OCI-LY3 (cell line): ENCODE measurements around the gene PLK4.
"Not testable (repeated sequence)": the region's sequence is repeated elsewhere in the genome, so short reads cannot be mapped to it uniquely, and the experiment has no call there.

ENCODE experiments used
- H2AFZ ChIP-seq: fragments of 200-600, 300-600 bp; shearing (Covaris generic); 2 replicates; pipeline ENCODE4 v1.6.0; 2014; ENCODE audit warnings: antibody characterized with exemption, low read depth, low read length
- H3K27ac ChIP-seq: fragments of 200-600, 300-600 bp; sonication (generic); 2 replicates; pipeline ENCODE4 v1.5.1; 2014; ENCODE audit warnings: mild to moderate bottlenecking, low read length, moderate library complexity, mixed read lengths
- H3K27me3 ChIP-seq: fragments of 200-600, 300-600 bp; sonication (generic); 2 replicates; pipeline ENCODE4 v1.6.1; 2014; ENCODE audit warnings: low read depth, low read length, mixed read lengths
- H3K36me3 ChIP-seq: fragments of 200-600, 300-600 bp; sonication (generic); replicated peaks from 2 replicates; pipeline ENCODE3; 2014; ENCODE audit warnings: low read depth, low read length, mixed read lengths
- H3K4me1 ChIP-seq: fragments of 300-600, 200-600 bp; sonication (generic); 2 replicates; pipeline ENCODE4 v1.6.1; 2014; ENCODE audit warnings: low read length, mixed read lengths
- H3K4me2 ChIP-seq: fragments of 200-600, 300-600 bp; sonication (generic); 2 replicates; pipeline ENCODE4 v1.6.1; 2014; ENCODE audit warnings: low read length, mixed read lengths
- H3K4me3 ChIP-seq: fragments of 300-600, 200-600 bp; sonication (generic); 2 replicates; pipeline ENCODE4 v1.5.1; 2014; ENCODE audit warnings: antibody characterized with exemption, mild to moderate bottlenecking, low read length, moderate library complexity
- H3K79me2 ChIP-seq: fragments of 300-600, 200-600 bp; shearing (Covaris generic); 2 replicates; pipeline ENCODE4 v1.6.1; 2014; ENCODE audit warnings: mild to moderate bottlenecking, low read length, mixed read lengths
- H3K9ac ChIP-seq: fragments of 300-600, 200-600 bp; shearing (Covaris generic); 2 replicates; pipeline ENCODE4 v1.6.0; 2014; ENCODE audit warnings: mild to moderate bottlenecking, low read length, moderate library complexity
- H3K9me3 ChIP-seq: fragments of 200-600, 300-600 bp; shearing (Covaris generic); 2 replicates; pipeline ENCODE4 v1.6.1; 2014; ENCODE audit warnings: low read length, mixed read lengths; ENCODE audit not compliant: insufficient read depth
- H4K20me1 ChIP-seq: fragments of 200-600, 300-600 bp; sonication (generic); 2 replicates; pipeline ENCODE4 v1.6.1; 2016; ENCODE audit warnings: low read length, mixed read lengths; ENCODE audit not compliant: insufficient read depth
- EZH2phosphoT487 ChIP-seq: fragments of 200-600 bp; shearing (Covaris generic); IDR thresholded peaks from 2 replicates; pipeline ENCODE4 v1.6.1; 2018; ENCODE audit warnings: antibody characterized with exemption, mixed run types, low read depth
- TF ChIP-seq, protein P1 (sequence below): fragments of 200-600, 300-600 bp; sonication (generic); IDR thresholded peaks from 2 replicates; pipeline ENCODE4 v1.5.1; 2014; ENCODE audit warnings: antibody characterized with exemption, low read length, low read depth

Gene PLK4

DNA sequence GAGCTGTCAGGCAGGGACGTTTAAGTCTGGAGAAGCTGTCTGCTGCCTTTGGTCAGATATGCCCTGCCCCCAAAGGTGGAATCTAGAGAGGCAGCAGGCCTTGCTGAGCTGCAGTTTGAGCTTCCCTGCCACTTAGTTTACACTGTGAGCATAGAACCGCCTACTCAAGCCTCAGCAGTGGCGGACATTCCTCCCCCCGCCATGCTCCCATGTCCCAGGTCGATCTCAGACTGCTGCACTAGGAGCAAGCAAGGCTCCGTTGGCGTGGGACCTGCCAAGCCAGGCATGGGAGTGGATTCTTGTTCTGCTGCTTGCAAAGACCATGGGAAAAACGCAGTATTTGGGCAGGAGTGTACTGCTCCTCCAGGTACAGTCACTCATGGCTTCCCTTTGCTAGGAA, 24.3 kb downstream of the PLK4 start:
- Histone ChIP-seq H4K20me1 (no peaks in the 10 kb centered on the region), H3K79me2 (no peaks in the 10 kb centered on the region), H3K4me3 (no peak overlapping the region), H3K27ac (no peak overlapping the region), H3K4me2 (no peak overlapping the region), H3K27me3 (no peaks in the 10 kb centered on the region), H3K4me1 (no peaks in the 10 kb centered on the region), H3K9ac (no peak overlapping the region), H2AFZ (no peak overlapping the region), H3K36me3 (no peaks in the 10 kb centered on the region), H3K9me3 (no peaks in the 10 kb centered on the region)
- TF ChIP-seq EZH2phosphoT487: no peak

DNA sequence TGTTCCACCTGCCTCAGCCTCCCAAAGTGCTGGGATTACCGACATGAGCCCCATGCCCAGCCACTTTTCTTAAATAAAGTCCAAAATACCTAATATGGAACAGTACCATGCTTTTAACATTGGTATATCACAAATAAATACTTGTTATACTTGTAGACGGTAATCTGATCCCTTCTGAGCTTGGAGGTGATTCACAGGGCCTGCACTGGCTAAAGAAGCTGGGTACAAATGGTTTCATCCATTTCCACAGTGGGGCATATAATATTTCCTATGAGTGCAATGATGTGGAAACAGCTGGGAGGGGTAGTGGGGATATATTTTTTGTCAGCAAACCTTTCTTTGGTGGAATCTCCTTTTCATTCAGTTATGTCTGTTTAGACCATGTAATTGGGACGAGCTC, 35.8 kb downstream of the PLK4 start:
- H3K4me2 ChIP-seq: no peak overlapping the region
- peaks cover 13% of the 10 kb centered on the region for H3K36me3 ChIP-seq
- no peaks in the 10 kb centered on the region for H4K20me1 ChIP-seq
- H3K4me3 ChIP-seq: no peak overlapping the region
- no peak overlapping the region for H2AFZ ChIP-seq
- H3K27ac ChIP-seq: no peak overlapping the region
- no peaks in the 10 kb centered on the region for H3K27me3 ChIP-seq
- H3K79me2 ChIP-seq: no peaks in the 10 kb centered on the region
- H3K9me3 ChIP-seq: no peaks in the 10 kb centered on the region
- TF ChIP-seq, protein P1, sequence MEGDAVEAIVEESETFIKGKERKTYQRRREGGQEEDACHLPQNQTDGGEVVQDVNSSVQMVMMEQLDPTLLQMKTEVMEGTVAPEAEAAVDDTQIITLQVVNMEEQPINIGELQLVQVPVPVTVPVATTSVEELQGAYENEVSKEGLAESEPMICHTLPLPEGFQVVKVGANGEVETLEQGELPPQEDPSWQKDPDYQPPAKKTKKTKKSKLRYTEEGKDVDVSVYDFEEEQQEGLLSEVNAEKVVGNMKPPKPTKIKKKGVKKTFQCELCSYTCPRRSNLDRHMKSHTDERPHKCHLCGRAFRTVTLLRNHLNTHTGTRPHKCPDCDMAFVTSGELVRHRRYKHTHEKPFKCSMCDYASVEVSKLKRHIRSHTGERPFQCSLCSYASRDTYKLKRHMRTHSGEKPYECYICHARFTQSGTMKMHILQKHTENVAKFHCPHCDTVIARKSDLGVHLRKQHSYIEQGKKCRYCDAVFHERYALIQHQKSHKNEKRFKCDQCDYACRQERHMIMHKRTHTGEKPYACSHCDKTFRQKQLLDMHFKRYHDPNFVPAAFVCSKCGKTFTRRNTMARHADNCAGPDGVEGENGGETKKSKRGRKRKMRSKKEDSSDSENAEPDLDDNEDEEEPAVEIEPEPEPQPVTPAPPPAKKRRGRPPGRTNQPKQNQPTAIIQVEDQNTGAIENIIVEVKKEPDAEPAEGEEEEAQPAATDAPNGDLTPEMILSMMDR: no peak
- no peak for TF ChIP-seq EZH2phosphoT487
- no peaks in the 10 kb centered on the region for H3K4me1 ChIP-seq
- H3K9ac ChIP-seq: no peak overlapping the region

DNA sequence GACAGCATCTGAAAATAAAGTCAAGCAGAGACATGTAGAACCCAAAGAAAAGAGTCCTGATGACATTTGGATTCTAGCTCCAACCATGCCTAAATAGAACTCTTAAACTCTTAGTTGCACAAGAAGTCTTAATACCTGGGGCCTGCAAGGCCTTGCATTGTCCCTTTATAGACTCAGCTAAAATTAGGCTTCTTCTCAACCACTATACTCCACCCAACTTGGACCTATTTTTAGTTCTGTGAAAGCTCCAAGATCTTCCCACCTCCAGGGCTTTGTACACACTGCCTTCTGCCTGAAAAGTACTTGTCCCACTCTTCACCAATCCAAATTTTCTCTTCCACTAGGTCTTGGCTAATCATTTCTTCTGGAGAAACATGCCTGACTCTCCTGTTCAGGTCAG, 36.5 kb downstream of the PLK4 start:
- Histone ChIP-seq H3K27me3 (no peaks in the 10 kb centered on the region), H3K4me3 (no peak overlapping the region), H3K9ac (no peak overlapping the region), H3K9me3 (no peaks in the 10 kb centered on the region), H4K20me1 (no peaks in the 10 kb centered on the region), H3K27ac (no peak overlapping the region), H2AFZ (no peak overlapping the region), H3K4me1 (no peaks in the 10 kb centered on the region), H3K4me2 (no peak overlapping the region), H3K79me2 (no peaks in the 10 kb centered on the region), H3K36me3 (peaks cover 15% of the 10 kb centered on the region)
- TF ChIP-seq, protein P1: no peak
- TF ChIP-seq EZH2phosphoT487: no peak

GRCh38 chr4:127920521-127920920, 39.8 kb downstream of the PLK4 start:
- H3K27ac ChIP-seq: no peak overlapping the region
- H3K4me1 ChIP-seq: no peaks in the 10 kb centered on the region
- H3K79me2 ChIP-seq: no peaks in the 10 kb centered on the region
- no peaks in the 10 kb centered on the region for H3K9me3 ChIP-seq
- H3K36me3 ChIP-seq: peaks cover 15% of the 10 kb centered on the region
- H3K27me3 ChIP-seq: no peaks in the 10 kb centered on the region
- H3K9ac ChIP-seq: no peak overlapping the region
- no peaks in the 10 kb centered on the region for H4K20me1 ChIP-seq
- TF ChIP-seq, protein P1: no peak
- TF ChIP-seq EZH2phosphoT487: no peak
- no peak overlapping the region for H3K4me2 ChIP-seq
- H2AFZ ChIP-seq: no peak overlapping the region
- no peak overlapping the region for H3K4me3 ChIP-seq

GRCh38 chr4:127922226-127922625, 41.5 kb downstream of the PLK4 start:
- H3K27ac ChIP-seq: no peak overlapping the region
- no peaks in the 10 kb centered on the region for H3K4me1 ChIP-seq
- no peaks in the 10 kb centered on the region for H3K27me3 ChIP-seq
- no peak for TF ChIP-seq EZH2phosphoT487
- TF ChIP-seq, protein P1: no peak
- no peaks in the 10 kb centered on the region for H4K20me1 ChIP-seq
- H2AFZ ChIP-seq: no peak overlapping the region
- peaks cover 13% of the 10 kb centered on the region for H3K36me3 ChIP-seq
- H3K79me2 ChIP-seq: no peaks in the 10 kb centered on the region
- H3K4me3 ChIP-seq: no peak overlapping the region
- H3K9me3 ChIP-seq: no peaks in the 10 kb centered on the region
- H3K4me2 ChIP-seq: no peak overlapping the region
- no peak overlapping the region for H3K9ac ChIP-seq

GRCh38 chr4:127925720-127926119, 45.0 kb downstream of the PLK4 start:
- H3K27ac ChIP-seq, H3K4me3 ChIP-seq, H3K36me3 ChIP-seq, H3K4me1 ChIP-seq, H3K4me2 ChIP-seq, H3K79me2 ChIP-seq, H4K20me1 ChIP-seq, H3K9ac ChIP-seq, H3K9me3 ChIP-seq, H2AFZ ChIP-seq, H3K27me3 ChIP-seq: not testable (repeated sequence)
